ENCODE data around the gene MUC7. TPM values are rescaled to one million over a fixed set of nuclear protein-coding genes. Genes with fewer than 3 reads are reported as not detected.

MUC7 gene
- total RNA-seq, 1 experiment from 2014 or later = not detected

- Histone ChIP-seq H3K4me3 (ENCODE audit: insufficient read depth, low read depth, low read length) (no peak overlapping the region), H3K27me3 (ENCODE audit: control insufficient read depth, insufficient read depth, low read length) (no peaks in the 10 kb centered on the region), H3K36me3 (replicated peaks; ENCODE audit: control insufficient read depth, insufficient read depth, low read length) (no peaks in the 10 kb centered on the region)
- DNase-seq = no peak
Observed at GRCh38 chr4:70511365-70511764, 39.4 kb downstream of the MUC7 start.

GRCh38 chr4:70515367-70516250 lies 43.6 kb downstream of the MUC7 start:
- Histone ChIP-seq H3K4me3 (ENCODE audit: insufficient read depth, low read depth, low read length) (no peak overlapping the region), H3K27me3 (ENCODE audit: control insufficient read depth, insufficient read depth, low read length) (no peaks in the 10 kb centered on the region), H3K36me3 (replicated peaks; ENCODE audit: control insufficient read depth, insufficient read depth, low read length) (no peaks in the 10 kb centered on the region)
- no peak for DNase-seq

- H3K36me3 ChIP-seq (replicated peaks; ENCODE audit: control insufficient read depth, insufficient read depth, low read length) = no peaks in the 10 kb centered on the region
Observed at GRCh38 chr4:70518269-70518668, 46.3 kb downstream of the MUC7 start, which contains the start of gene AMTN. AMTN (plus strand) TSS chr4:70518569; CDS start chr4:70518778, 209 bp downstream.

GRCh38 chr4:70518716-70519115 lies 46.7 kb downstream of the MUC7 start:
- H3K4me3 ChIP-seq (ENCODE audit: insufficient read depth, low read depth, low read length) = no peak overlapping the region
- H3K36me3 ChIP-seq (replicated peaks; ENCODE audit: control insufficient read depth, insufficient read depth, low read length) = no peaks in the 10 kb centered on the region
- DNase-seq = no peak
- H3K27me3 ChIP-seq (ENCODE audit: control insufficient read depth, insufficient read depth, low read length) = no peaks in the 10 kb centered on the region

More at GRCh38 chr4:70518269-70518668, 46.3 kb downstream of the MUC7 start, which contains the start of gene AMTN:
- Histone ChIP-seq H3K27me3 (ENCODE audit: control insufficient read depth, insufficient read depth, low read length) (no peaks in the 10 kb centered on the region), H3K4me3 (ENCODE audit: insufficient read depth, low read depth, low read length) (no peak within 1 kb of the TSS)
- no peak for DNase-seq

- no peaks in the 10 kb centered on the region for H3K27me3 ChIP-seq (ENCODE audit: control insufficient read depth, insufficient read depth, low read length)
- no peak for DNase-seq
- no peak overlapping the region for H3K4me3 ChIP-seq (ENCODE audit: insufficient read depth, low read depth, low read length)
- H3K36me3 ChIP-seq (replicated peaks; ENCODE audit: control insufficient read depth, insufficient read depth, low read length) = no peaks in the 10 kb centered on the region
Observed at GRCh38 chr4:70522626-70523025, 50.6 kb downstream of the MUC7 start.

- Histone ChIP-seq H3K36me3 (replicated peaks; ENCODE audit: control insufficient read depth, insufficient read depth, low read length) (no peaks in the 10 kb centered on the region), H3K27me3 (ENCODE audit: control insufficient read depth, insufficient read depth, low read length) (no peaks in the 10 kb centered on the region), H3K4me3 (ENCODE audit: insufficient read depth, low read depth, low read length) (no peak overlapping the region)
- no peak for DNase-seq
Observed at GRCh38 chr4:70530997-70531396, 59.0 kb downstream of the MUC7 start.

- peak; percentile 5 for DNase-seq
- H3K4me3 ChIP-seq (ENCODE audit: insufficient read depth, low read depth, low read length) = no peak overlapping the region
- H3K27me3 ChIP-seq (ENCODE audit: control insufficient read depth, insufficient read depth, low read length) = no peaks in the 10 kb centered on the region
- no peaks in the 10 kb centered on the region for H3K36me3 ChIP-seq (replicated peaks; ENCODE audit: control insufficient read depth, insufficient read depth, low read length)
Observed at GRCh38 chr4:70531981-70532380, 60.0 kb downstream of the MUC7 start.

Other genes starting within 250 kb of the MUC7 start
- gene FDCSP, start 246.1 kb upstream of the MUC7 start, total RNA-seq (2014; rRNA removed; shearing (Covaris generic)) = not detected in 2 replicates
- gene CSN3, start 229.6 kb upstream of the MUC7 start, total RNA-seq (2014; rRNA removed; shearing (Covaris generic)) = not detected in 2 replicates
- not detected in 2 replicates for gene CABS1, start 137.2 kb upstream of the MUC7 start, total RNA-seq (2014; rRNA removed; shearing (Covaris generic))
- gene SMR3A, start 111.4 kb upstream of the MUC7 start, total RNA-seq (2014; rRNA removed; shearing (Covaris generic)) = not detected in 2 replicates
- gene SMR3B, start 89.1 kb upstream of the MUC7 start, total RNA-seq (2014; rRNA removed; shearing (Covaris generic)) = not detected in 2 replicates
- gene OPRPN, start 74.3 kb upstream of the MUC7 start, total RNA-seq (2014; rRNA removed; shearing (Covaris generic)) = not detected in 2 replicates
- not detected in 2 replicates for gene AMTN, start 46.4 kb downstream of the MUC7 start, total RNA-seq (2014; rRNA removed; shearing (Covaris generic))
- not detected in 2 replicates for gene AMBN, start 120.1 kb downstream of the MUC7 start, total RNA-seq (2014; rRNA removed; shearing (Covaris generic))
- not detected in 2 replicates for gene ENAM, start 156.5 kb downstream of the MUC7 start, total RNA-seq (2014; rRNA removed; shearing (Covaris generic))
- gene JCHAIN, start 194.3 kb downstream of the MUC7 start, total RNA-seq (2014; rRNA removed; shearing (Covaris generic)) = not detected in 2 replicates
- 11.5 and 12.3 TPM in 2 replicates for gene UTP3, start 216.3 kb downstream of the MUC7 start, total RNA-seq (2014; rRNA removed; shearing (Covaris generic))
- 32.7 and 38.4 TPM in 2 replicates for gene RUFY3, start 249.8 kb downstream of the MUC7 start, total RNA-seq (2014; rRNA removed; shearing (Covaris generic))

Data from H7 (cell line).